ENCODE measurements around the gene PPBP. TPM values are rescaled to one million over a fixed set of nuclear protein-coding genes. Genes with fewer than 3 reads are reported as not detected.
"Not testable (repeated sequence)": the region's sequence is repeated elsewhere in the genome, so short reads cannot be mapped to it uniquely, and the experiment has no call there.

The PPBP gene
- total and polyA plus RNA-seq, 9 donors = 0.53 to 0.80 TPM; not detected in 7

DNA sequence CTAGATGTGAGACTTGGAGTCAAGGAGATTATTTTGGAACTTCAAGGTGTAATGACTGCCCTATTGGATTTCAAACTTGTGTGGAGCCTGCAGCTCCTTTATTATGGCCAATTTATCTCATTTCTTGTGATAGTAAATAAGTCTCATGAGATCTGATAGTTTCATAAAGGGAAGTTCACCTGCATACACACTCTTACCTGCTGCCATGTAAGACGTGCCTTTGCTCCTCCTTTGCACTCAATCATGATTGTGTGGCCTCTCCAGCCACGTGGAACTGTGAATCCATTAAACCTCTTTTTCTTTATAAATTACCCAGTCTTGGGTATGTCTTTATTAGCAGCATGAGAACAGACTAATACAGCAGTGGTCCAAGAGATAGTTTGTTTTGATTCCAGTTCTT, 25.3 kb downstream of the PPBP start:
- H3K27me3 ChIP-seq = no peaks in the 10 kb centered on the region
- no peaks in the 10 kb centered on the region for H3K9me3 ChIP-seq
- TF ChIP-seq EP300 (IDR thresholded peaks at IDR 0.05) (no peak), POLR2A (IDR thresholded peaks at IDR 0.05) (no peak)
- TF ChIP-seq, protein P1, sequence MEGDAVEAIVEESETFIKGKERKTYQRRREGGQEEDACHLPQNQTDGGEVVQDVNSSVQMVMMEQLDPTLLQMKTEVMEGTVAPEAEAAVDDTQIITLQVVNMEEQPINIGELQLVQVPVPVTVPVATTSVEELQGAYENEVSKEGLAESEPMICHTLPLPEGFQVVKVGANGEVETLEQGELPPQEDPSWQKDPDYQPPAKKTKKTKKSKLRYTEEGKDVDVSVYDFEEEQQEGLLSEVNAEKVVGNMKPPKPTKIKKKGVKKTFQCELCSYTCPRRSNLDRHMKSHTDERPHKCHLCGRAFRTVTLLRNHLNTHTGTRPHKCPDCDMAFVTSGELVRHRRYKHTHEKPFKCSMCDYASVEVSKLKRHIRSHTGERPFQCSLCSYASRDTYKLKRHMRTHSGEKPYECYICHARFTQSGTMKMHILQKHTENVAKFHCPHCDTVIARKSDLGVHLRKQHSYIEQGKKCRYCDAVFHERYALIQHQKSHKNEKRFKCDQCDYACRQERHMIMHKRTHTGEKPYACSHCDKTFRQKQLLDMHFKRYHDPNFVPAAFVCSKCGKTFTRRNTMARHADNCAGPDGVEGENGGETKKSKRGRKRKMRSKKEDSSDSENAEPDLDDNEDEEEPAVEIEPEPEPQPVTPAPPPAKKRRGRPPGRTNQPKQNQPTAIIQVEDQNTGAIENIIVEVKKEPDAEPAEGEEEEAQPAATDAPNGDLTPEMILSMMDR (IDR thresholded peaks at IDR 0.05) = no peak
- no peak overlapping the region for H3K27ac ChIP-seq
- WGBS, 3 donors = 59 to 72% (median 61%) methylated on average over 2 of the region's 2 CpGs
- H3K4me1 ChIP-seq (ENCODE audit: insufficient read depth) = no peaks in the 10 kb centered on the region
- H3K4me3 ChIP-seq = no peak overlapping the region
- intact Hi-C loops (cut with DNase I) = no loop called here
- no peak for DNase-seq
- no peaks in the 10 kb centered on the region for H3K36me3 ChIP-seq

GRCh38 chr4:73959041-73959440, 28.9 kb downstream of the PPBP start:
- 91 to 100% (median 96%) methylated on average over 1 of the region's 1 CpG for WGBS, 3 donors
- intact Hi-C loops (cut with DNase I); DNase-seq; H3K9me3 ChIP-seq; H3K27me3 ChIP-seq; H3K36me3 ChIP-seq; H3K27ac ChIP-seq; H3K4me3 ChIP-seq; H3K4me1 ChIP-seq (ENCODE audit: insufficient read depth): not testable (repeated sequence)

DNA sequence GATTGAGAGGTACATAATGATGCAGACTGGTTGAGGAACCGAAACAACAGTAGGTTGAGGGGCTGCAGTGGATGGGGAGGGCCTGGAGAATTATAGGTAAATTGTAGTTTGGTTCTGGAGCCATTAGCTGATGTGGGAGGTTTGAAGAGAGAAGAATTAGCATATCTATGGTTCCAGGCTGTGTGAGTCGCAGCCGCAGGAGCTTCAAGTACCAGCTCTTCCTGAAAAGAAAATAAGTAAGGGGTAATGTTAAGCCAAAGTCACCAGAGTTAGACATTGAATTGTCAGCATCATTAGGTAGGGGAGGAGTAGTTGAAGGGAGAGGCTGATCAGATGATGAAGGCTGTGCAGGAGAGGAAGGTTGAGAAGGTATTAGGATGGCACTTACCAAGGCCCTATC, 35.6 kb downstream of the PPBP start:
- no peaks in the 10 kb centered on the region for H3K4me1 ChIP-seq (ENCODE audit: insufficient read depth)
- no peaks in the 10 kb centered on the region for H3K27me3 ChIP-seq
- TF ChIP-seq POLR2A (IDR thresholded peaks at IDR 0.05) = no peak
- TF ChIP-seq, protein P1 (IDR thresholded peaks at IDR 0.05) = no peak
- no peak for TF ChIP-seq EP300 (IDR thresholded peaks at IDR 0.05)
- no peak for DNase-seq
- no peaks in the 10 kb centered on the region for H3K36me3 ChIP-seq
- H3K4me3 ChIP-seq = no peak overlapping the region
- intact Hi-C loops (cut with DNase I) = no loop called here
- 89 to 92% (median 90%) methylated on average over 3 of the region's 3 CpGs for WGBS, 3 donors
- no peak overlapping the region for H3K27ac ChIP-seq
- H3K9me3 ChIP-seq = no peaks in the 10 kb centered on the region

DNA sequence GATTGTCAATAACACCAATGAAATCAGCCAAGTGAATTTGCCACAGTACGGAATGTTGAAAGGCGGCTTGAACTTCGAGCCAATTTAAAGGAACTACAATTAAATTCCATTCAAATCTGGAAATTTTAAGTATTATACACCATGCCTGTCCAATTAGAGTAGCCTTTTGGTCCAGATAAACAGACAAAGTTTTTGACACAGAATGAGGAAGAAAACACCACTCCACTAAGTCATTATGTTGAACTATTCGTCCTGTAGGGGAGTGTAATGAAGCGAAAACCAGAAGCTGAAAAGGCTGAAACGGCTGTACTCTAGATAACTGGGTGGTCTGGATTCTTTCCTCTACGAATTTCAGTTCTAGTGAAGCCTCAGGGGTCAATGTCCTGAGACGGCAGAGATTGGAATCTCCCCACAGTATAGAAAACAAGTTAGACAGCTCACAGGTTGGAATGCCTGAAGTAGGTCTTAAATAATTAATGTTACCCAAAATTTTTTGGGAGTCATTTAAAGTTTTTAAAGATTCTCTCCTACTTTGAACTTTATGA, 37.5 kb downstream of the PPBP start:
- intact Hi-C loops (cut with DNase I); H3K4me1 ChIP-seq (ENCODE audit: insufficient read depth); H3K36me3 ChIP-seq; H3K27me3 ChIP-seq; H3K4me3 ChIP-seq; H3K9me3 ChIP-seq; H3K27ac ChIP-seq; DNase-seq: not testable (repeated sequence)
- WGBS, 3 donors = 61 to 67% (median 65%) methylated on average over 8 of the region's 8 CpGs

GRCh38 chr4:73948990-73949706, 38.8 kb downstream of the PPBP start:
- intact Hi-C loops (cut with DNase I) = no loop called here
- Histone ChIP-seq H3K27ac (no peak overlapping the region), H3K4me3 (no peak overlapping the region), H3K27me3 (no peaks in the 10 kb centered on the region), H3K9me3 (no peaks in the 10 kb centered on the region), H3K36me3 (no peaks in the 10 kb centered on the region), H3K4me1 (ENCODE audit: insufficient read depth) (no peaks in the 10 kb centered on the region)
- DNase-seq = no peak
- no peak for TF ChIP-seq POLR2A (IDR thresholded peaks at IDR 0.05)
- no peak for TF ChIP-seq EP300 (IDR thresholded peaks at IDR 0.05)
- 90 to 93% (median 93%) methylated on average over 7 of the region's 7 CpGs for WGBS, 3 donors

DNA sequence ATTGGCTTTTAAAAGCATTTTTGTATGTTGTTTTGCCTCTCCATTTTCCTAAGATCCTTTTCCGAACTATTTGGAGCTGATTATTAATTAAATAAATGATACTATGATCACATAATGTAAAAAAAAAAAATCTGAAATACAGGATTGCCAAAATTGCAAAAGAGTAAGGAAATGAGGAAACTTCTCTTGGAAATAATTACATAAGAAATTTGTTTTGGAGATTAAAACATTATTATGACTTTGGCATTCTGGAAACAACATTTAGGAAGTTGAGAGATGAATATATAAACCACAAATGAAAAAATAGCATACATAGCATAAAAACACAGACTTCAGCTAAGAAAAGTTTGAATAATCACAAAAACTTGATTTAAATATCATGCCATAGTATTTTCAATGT, 39.7 kb downstream of the PPBP start:
- H3K27ac ChIP-seq = no peak overlapping the region
- DNase-seq = no peak
- H3K4me3 ChIP-seq = no peak overlapping the region
- intact Hi-C loops (cut with DNase I) = no loop called here
- no peaks in the 10 kb centered on the region for H3K36me3 ChIP-seq
- TF ChIP-seq, protein P1 (IDR thresholded peaks at IDR 0.05) = no peak
- no peak for TF ChIP-seq EP300 (IDR thresholded peaks at IDR 0.05)
- WGBS, 3 donors = 15 to 39% (median 15%) methylated on average over 1 of the region's 1 CpG
- H3K4me1 ChIP-seq (ENCODE audit: insufficient read depth) = no peaks in the 10 kb centered on the region
- no peaks in the 10 kb centered on the region for H3K9me3 ChIP-seq
- no peaks in the 10 kb centered on the region for H3K27me3 ChIP-seq
